ENCODE data around the gene F13A1. TPM values are rescaled to one million over a fixed set of nuclear protein-coding genes. Genes with fewer than 3 reads are reported as not detected.

Gene F13A1
- total RNA-seq, 4 donors from 2014 or later: 110 to 530 (median 347) TPM

GRCh38 chr6:6332811-6333244, 12.4 kb upstream of the F13A1 start:
- TF ChIP-seq CTCF (IDR thresholded peaks at IDR 0.05; ENCODE audit: low read depth): no peak

- TF ChIP-seq CTCF (IDR thresholded peaks at IDR 0.05; ENCODE audit: low read depth): no peak
Observed at GRCh38 chr6:6331946-6332601, 11.6 kb upstream of the F13A1 start.

GRCh38 chr6:6331393-6331792, 10.9 kb upstream of the F13A1 start:
- TF ChIP-seq CTCF (IDR thresholded peaks at IDR 0.05; ENCODE audit: low read depth): no peak

- no peak for TF ChIP-seq CTCF (IDR thresholded peaks at IDR 0.05; ENCODE audit: low read depth)
Observed at GRCh38 chr6:6330407-6330806, 9.9 kb upstream of the F13A1 start.

GRCh38 chr6:6328451-6328850, 8.0 kb upstream of the F13A1 start:
- no peak for TF ChIP-seq CTCF (IDR thresholded peaks at IDR 0.05; ENCODE audit: low read depth)

GRCh38 chr6:6323352-6323751, 2.9 kb upstream of the F13A1 start:
- TF ChIP-seq CTCF (IDR thresholded peaks at IDR 0.05; ENCODE audit: low read depth): no peak

GRCh38 chr6:6320901-6321300, 439 bp upstream of the F13A1 start:
- TF ChIP-seq CTCF (IDR thresholded peaks at IDR 0.05; ENCODE audit: low read depth): no peak

Measured in subcutaneous adipose tissue (tissue), 4 donors.